ENCODE measurements around the gene SHD. TPM values are rescaled to one million over a fixed set of nuclear protein-coding genes. Genes with fewer than 3 reads are reported as not detected.

The SHD gene
- total and polyA plus RNA-seq, 5 donors: 23.9 to 75.1 (median 41.3) TPM

GRCh38 chr19:4302243-4302640 lies 23.2 kb downstream of the SHD start, which contains the start of gene TMIGD2:
Gene TMIGD2 (minus strand): TSS chr19:4302389. CDS start chr19:4302385, 4 bp downstream.
- no peak within 1 kb of the TSS for H3K4me3 ChIP-seq (ENCODE audit: low read length)
- 52% methylated on average over 8 of the region's 8 CpGs for WGBS
- DNase-seq (no peak), ATAC-seq (no peak)
- no peak within 1 kb of the TSS for H3K27ac ChIP-seq (ENCODE audit: low read length)
- H3K9me3 ChIP-seq (ENCODE audit: control insufficient read depth, low read length): no peaks in the 10 kb centered on the region
- H3K4me1 ChIP-seq (ENCODE audit: control insufficient read depth, insufficient read depth, low read length): no peaks in the 10 kb centered on the region
- no peaks in the 10 kb centered on the region for H3K27me3 ChIP-seq (ENCODE audit: control insufficient read depth, insufficient read depth)
- intact Hi-C loops (cut with DNase I): no loop called here

- no peak for DNase-seq
- H3K4me1 ChIP-seq (ENCODE audit: control insufficient read depth, insufficient read depth, low read length): no peaks in the 10 kb centered on the region
- ATAC-seq: no peak
- WGBS: 47% methylated on average over 18 of the region's 18 CpGs
- no peak overlapping the region for H3K27ac ChIP-seq (ENCODE audit: low read length)
- H3K27me3 ChIP-seq (ENCODE audit: control insufficient read depth, insufficient read depth): no peaks in the 10 kb centered on the region
- no peak overlapping the region for H3K4me3 ChIP-seq (ENCODE audit: low read length)
- intact Hi-C loops (cut with DNase I): no loop called here
- no peaks in the 10 kb centered on the region for H3K9me3 ChIP-seq (ENCODE audit: control insufficient read depth, low read length)
These were observed 24.9 kb downstream of the SHD start for GRCh38 chr19:4303819-4304537.

GRCh38 chr19:4304538-4305256 lies 25.6 kb downstream of the SHD start, which contains the start of gene FSD1:
Gene FSD1 (plus strand): TSS chr19:4304598. CDS start chr19:4304747, 149 bp downstream.
- peak in 1 of 2 donors; percentile 19 for ATAC-seq
- H3K4me1 ChIP-seq (ENCODE audit: control insufficient read depth, insufficient read depth, low read length): no peaks in the 10 kb centered on the region
- 5% methylated on average over 63 of the region's 63 CpGs for WGBS
- H3K27me3 ChIP-seq (ENCODE audit: control insufficient read depth, insufficient read depth): no peaks in the 10 kb centered on the region
- H3K27ac ChIP-seq (ENCODE audit: low read length): no peak within 1 kb of the TSS
- no peaks in the 10 kb centered on the region for H3K9me3 ChIP-seq (ENCODE audit: control insufficient read depth, low read length)
- no peak within 1 kb of the TSS for H3K4me3 ChIP-seq (ENCODE audit: low read length)
- intact Hi-C loops (cut with DNase I): no loop called here
- DNase-seq: peak in 2 of 3 donors; percentile 67 to 70

- intact Hi-C loops (cut with DNase I): no loop called here
- DNase-seq: no peak
- ATAC-seq: no peak
These were observed 26.2 kb downstream of the SHD start for GRCh38 chr19:4305257-4305612.

GRCh38 chr19:4305659-4306058 lies 26.6 kb downstream of the SHD start:
- DNase-seq: no peak
- H3K9me3 ChIP-seq (ENCODE audit: control insufficient read depth, low read length): no peaks in the 10 kb centered on the region
- WGBS: 85% methylated on average over 16 of the region's 16 CpGs
- intact Hi-C loops (cut with DNase I): no loop called here
- H3K27ac ChIP-seq (ENCODE audit: low read length): no peak overlapping the region
- no peaks in the 10 kb centered on the region for H3K4me1 ChIP-seq (ENCODE audit: control insufficient read depth, insufficient read depth, low read length)
- no peak for ATAC-seq
- H3K27me3 ChIP-seq (ENCODE audit: control insufficient read depth, insufficient read depth): no peaks in the 10 kb centered on the region
- H3K4me3 ChIP-seq (ENCODE audit: low read length): no peak overlapping the region

More at GRCh38 chr19:4305257-4305612, 26.2 kb downstream of the SHD start:
- Histone ChIP-seq H3K27me3 (ENCODE audit: control insufficient read depth, insufficient read depth) (no peaks in the 10 kb centered on the region), H3K27ac (ENCODE audit: low read length) (no peak overlapping the region), H3K4me3 (ENCODE audit: low read length) (no peak overlapping the region), H3K4me1 (ENCODE audit: control insufficient read depth, insufficient read depth, low read length) (no peaks in the 10 kb centered on the region), H3K9me3 (ENCODE audit: control insufficient read depth, low read length) (no peaks in the 10 kb centered on the region)
- WGBS: 74% methylated on average over 7 of the region's 7 CpGs

GRCh38 chr19:4310247-4311121 lies 31.4 kb downstream of the SHD start:
- WGBS: 89% methylated on average over 22 of the region's 22 CpGs
- ATAC-seq (no peak), DNase-seq (no peak)
- Histone ChIP-seq H3K4me3 (ENCODE audit: low read length) (no peak overlapping the region), H3K4me1 (ENCODE audit: control insufficient read depth, insufficient read depth, low read length) (no peaks in the 10 kb centered on the region), H3K9me3 (ENCODE audit: control insufficient read depth, low read length) (no peaks in the 10 kb centered on the region), H3K27ac (ENCODE audit: low read length) (no peak overlapping the region), H3K27me3 (ENCODE audit: control insufficient read depth, insufficient read depth) (no peaks in the 10 kb centered on the region)
- intact Hi-C loops (cut with DNase I): no loop called here

GRCh38 chr19:4313847-4314490 lies 34.9 kb downstream of the SHD start:
- ATAC-seq (no peak), DNase-seq (no peak)
- Histone ChIP-seq H3K4me1 (ENCODE audit: control insufficient read depth, insufficient read depth, low read length) (no peaks in the 10 kb centered on the region), H3K27me3 (ENCODE audit: control insufficient read depth, insufficient read depth) (no peaks in the 10 kb centered on the region), H3K4me3 (ENCODE audit: low read length) (peak overlapping the region; percentile 21), H3K9me3 (ENCODE audit: control insufficient read depth, low read length) (no peaks in the 10 kb centered on the region), H3K27ac (ENCODE audit: low read length) (no peak overlapping the region)
- 40% methylated on average over 12 of the region's 12 CpGs for WGBS
- intact Hi-C loops (cut with DNase I): no loop called here

GRCh38 chr19:4316956-4317355 lies 37.9 kb downstream of the SHD start:
- DNase-seq: no peak
- WGBS: 86% methylated on average over 9 of the region's 9 CpGs
- H3K9me3 ChIP-seq (ENCODE audit: control insufficient read depth, low read length): no peaks in the 10 kb centered on the region
- H3K27ac ChIP-seq (ENCODE audit: low read length): no peak overlapping the region
- intact Hi-C loops (cut with DNase I): no loop called here
- no peaks in the 10 kb centered on the region for H3K4me1 ChIP-seq (ENCODE audit: control insufficient read depth, insufficient read depth, low read length)
- H3K27me3 ChIP-seq (ENCODE audit: control insufficient read depth, insufficient read depth): no peaks in the 10 kb centered on the region
- ATAC-seq: no peak
- H3K4me3 ChIP-seq (ENCODE audit: low read length): no peak overlapping the region

- no peaks in the 10 kb centered on the region for H3K27me3 ChIP-seq (ENCODE audit: control insufficient read depth, insufficient read depth)
- ATAC-seq: no peak
- H3K9me3 ChIP-seq (ENCODE audit: control insufficient read depth, low read length): no peaks in the 10 kb centered on the region
- no peak overlapping the region for H3K4me3 ChIP-seq (ENCODE audit: low read length)
- H3K4me1 ChIP-seq (ENCODE audit: control insufficient read depth, insufficient read depth, low read length): no peaks in the 10 kb centered on the region
- 94% methylated on average over 7 of the region's 7 CpGs for WGBS
- DNase-seq: no peak
- intact Hi-C loops (cut with DNase I): no loop called here
- H3K27ac ChIP-seq (ENCODE audit: low read length): no peak overlapping the region
These were observed 39.4 kb downstream of the SHD start for GRCh38 chr19:4318460-4318859.

GRCh38 chr19:4319067-4319718 lies 40.1 kb downstream of the SHD start:
- H3K4me1 ChIP-seq (ENCODE audit: control insufficient read depth, insufficient read depth, low read length): no peaks in the 10 kb centered on the region
- H3K4me3 ChIP-seq (ENCODE audit: low read length): no peak overlapping the region
- WGBS: 93% methylated on average over 2 of the region's 2 CpGs
- no peaks in the 10 kb centered on the region for H3K27me3 ChIP-seq (ENCODE audit: control insufficient read depth, insufficient read depth)
- DNase-seq (no peak), ATAC-seq (no peak)
- intact Hi-C loops (cut with DNase I): no loop called here
- no peak overlapping the region for H3K27ac ChIP-seq (ENCODE audit: low read length)
- H3K9me3 ChIP-seq (ENCODE audit: control insufficient read depth, low read length): no peaks in the 10 kb centered on the region
